ENCODE results near the gene DHX34. TPM values are rescaled to one million over a fixed set of nuclear protein-coding genes. Genes with fewer than 3 reads are reported as not detected.

DHX34 gene
- total and polyA plus RNA-seq, 3 experiments from 2014 or later = 7.7 to 24.5 (median 23.2) TPM

DNA sequence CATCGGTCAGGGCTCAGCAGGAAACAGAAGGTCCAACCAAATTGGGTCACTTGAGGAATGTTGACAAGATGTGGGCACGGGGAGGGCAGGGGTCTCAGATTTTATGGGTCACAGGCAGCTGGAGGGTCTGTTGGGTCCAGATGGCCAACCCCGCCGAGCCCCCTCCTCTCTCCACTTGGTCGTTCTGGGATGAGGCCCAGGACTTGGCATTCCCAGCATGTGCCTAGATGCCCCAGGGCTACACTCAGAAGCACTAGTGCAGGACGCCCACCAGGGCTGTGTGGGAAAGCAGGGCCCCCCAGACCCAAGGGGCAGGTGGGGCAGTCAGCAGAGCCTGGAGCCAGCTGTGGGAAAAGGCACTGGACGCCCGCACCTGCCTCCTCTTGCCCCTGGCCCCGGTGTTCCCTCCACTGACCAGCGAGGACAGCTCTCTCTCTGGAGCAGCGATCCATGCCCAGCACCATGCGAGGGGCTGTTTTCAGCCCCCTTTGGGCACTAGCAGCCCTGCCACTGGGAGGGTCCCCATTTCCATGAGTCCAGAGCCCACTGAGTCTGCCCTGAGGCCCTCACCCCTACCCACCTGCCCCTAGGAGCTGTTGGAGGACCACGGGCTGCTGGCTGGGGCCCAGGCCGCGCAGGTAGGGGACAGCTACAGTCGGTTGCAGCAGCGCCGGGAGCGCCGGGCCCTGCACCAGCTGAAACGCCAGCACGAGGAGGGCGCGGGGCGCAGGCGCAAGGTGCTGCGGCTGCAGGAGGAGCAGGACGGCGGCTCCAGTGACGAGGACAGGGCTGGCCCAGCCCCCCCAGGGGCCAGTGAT lies 26.0 kb downstream of the DHX34 start:
- no peak overlapping the region for H3K27ac Mint-ChIP-seq
- no peaks in the 10 kb centered on the region for H3K27me3 Mint-ChIP-seq
- DNase-seq = no peak
- H3K9me3 ChIP-seq (ENCODE audit: low read length) = no peaks in the 10 kb centered on the region
- no peaks in the 10 kb centered on the region for H3K9me3 Mint-ChIP-seq
- peaks cover 13% of the 10 kb centered on the region for H3K36me3 ChIP-seq (ENCODE audit: insufficient read depth, low read length)
- no peak overlapping the region for H3K27ac ChIP-seq (ENCODE audit: low read depth, low read length)
- H3K27me3 ChIP-seq (ENCODE audit: insufficient read depth, low read length, poor library complexity, severe bottlenecking) = no peaks in the 10 kb centered on the region
- POLR2A ChIA-PET = no interaction called here
- H3K4me1 ChIP-seq (ENCODE audit: insufficient read depth, low read length) = no peaks in the 10 kb centered on the region
- H3K4me3 Mint-ChIP-seq = no peak overlapping the region
- peaks cover 0 to 3% (median 0%) of the 10 kb centered on the region in 3 donors for H3K4me1 Mint-ChIP-seq
- H3K36me3 Mint-ChIP-seq = peaks cover 0 to 74% (median 2%) of the 10 kb centered on the region in 3 donors
- CTCF ChIA-PET = interaction anchor here (1.7 kb wide), 1 partner anchor 16 kb away, joined by 8 read pairs; no protein-coding TSS in a partner anchor
- H3K4me3 ChIP-seq (ENCODE audit: low read length) = no peak overlapping the region

DNA sequence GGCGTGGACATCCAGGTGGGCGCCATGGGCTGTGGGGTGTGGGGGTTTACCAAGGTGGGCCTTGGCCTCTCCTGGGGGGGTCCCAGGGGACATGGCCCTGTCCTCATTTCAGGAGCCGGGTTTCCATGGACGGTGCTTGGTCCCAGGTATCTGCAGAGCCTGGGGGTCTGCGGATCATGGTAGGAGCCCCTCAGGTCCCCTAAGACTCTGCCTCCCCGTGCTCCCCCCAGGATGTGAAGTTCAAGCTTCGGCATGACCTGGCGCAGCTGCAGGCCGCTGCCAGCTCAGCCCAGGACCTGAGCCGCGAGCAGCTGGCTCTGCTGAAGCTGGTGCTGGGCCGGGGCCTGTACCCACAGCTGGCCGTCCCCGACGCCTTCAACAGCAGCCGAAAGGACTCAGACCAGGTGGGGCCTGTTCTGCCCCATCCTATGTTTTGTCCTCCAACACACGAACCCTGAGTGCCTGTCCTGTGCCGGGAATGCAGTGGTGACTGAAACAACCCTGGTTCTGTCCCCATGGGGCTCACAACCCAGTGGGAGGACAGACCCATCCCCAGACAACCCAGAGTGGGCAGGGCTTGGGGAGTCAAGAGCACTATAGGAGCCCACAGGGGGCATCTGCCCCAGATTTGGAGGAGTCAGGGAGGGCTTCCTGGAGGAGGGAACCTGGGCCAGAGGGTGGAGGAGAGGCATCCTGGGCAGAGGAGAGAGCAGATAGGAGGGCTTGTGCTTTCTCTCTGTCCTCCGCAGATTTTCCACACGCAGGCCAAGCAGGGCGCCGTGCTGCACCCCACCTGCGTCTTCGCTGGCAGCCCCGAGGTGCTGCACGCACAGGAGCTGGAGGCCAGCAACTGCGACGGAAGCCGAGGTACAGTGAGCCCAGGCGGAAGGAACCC lies 26.8 kb downstream of the DHX34 start:
- no peak overlapping the region for H3K27ac Mint-ChIP-seq
- Histone ChIP-seq H3K36me3 (ENCODE audit: insufficient read depth, low read length) (peaks cover 21% of the 10 kb centered on the region), H3K9me3 (ENCODE audit: low read length) (no peaks in the 10 kb centered on the region), H3K27ac (ENCODE audit: low read depth, low read length) (no peak overlapping the region), H3K4me1 (ENCODE audit: insufficient read depth, low read length) (peaks cover 3% of the 10 kb centered on the region), H3K27me3 (ENCODE audit: insufficient read depth, low read length, poor library complexity, severe bottlenecking) (no peaks in the 10 kb centered on the region), H3K4me3 (ENCODE audit: low read length) (no peak overlapping the region)
- H3K36me3 Mint-ChIP-seq = peaks cover 0 to 78% (median 4%) of the 10 kb centered on the region in 3 donors
- H3K4me1 Mint-ChIP-seq = peaks cover 0 to 9% (median 3%) of the 10 kb centered on the region in 3 donors
- CTCF ChIA-PET = no interaction called here
- POLR2A ChIA-PET = no interaction called here
- H3K4me3 Mint-ChIP-seq = no peak overlapping the region
- no peaks in the 10 kb centered on the region for H3K27me3 Mint-ChIP-seq
- no peak for DNase-seq
- no peaks in the 10 kb centered on the region for H3K9me3 Mint-ChIP-seq

DNA sequence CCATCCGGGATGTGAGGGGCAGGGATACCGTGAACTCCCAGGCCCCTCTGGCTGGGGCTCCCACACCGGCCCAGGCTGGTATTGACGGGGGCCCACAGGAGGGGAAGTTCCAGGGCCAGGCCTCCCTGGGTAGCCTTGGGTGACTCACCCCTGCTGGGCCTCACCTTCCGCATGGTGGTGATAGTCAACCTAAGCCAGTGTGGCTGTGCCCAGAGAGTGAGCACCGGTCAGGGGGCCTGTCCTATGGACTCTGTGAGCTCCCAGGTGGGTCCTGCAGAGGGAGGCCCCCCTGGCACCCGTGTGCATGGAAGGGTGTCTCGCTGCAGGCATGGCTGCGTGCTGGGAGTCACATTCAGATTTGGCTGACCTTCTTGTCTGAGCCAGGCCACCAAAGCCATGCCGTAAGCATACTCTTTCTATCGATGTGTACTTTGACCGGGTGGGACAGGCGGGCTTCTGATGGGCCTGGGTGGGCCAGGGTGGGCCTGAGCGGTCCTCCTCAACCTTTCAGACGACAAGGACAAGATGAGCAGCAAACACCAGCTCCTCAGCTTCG lies 27.6 kb downstream of the DHX34 start:
- Mint-ChIP-seq H3K4me3 (peak overlapping the region in 1 of 7 donors; percentile 32), H3K27ac (peak overlapping the region in 1 of 8 donors; percentile 75), H3K27me3 (no peaks in the 10 kb centered on the region), H3K9me3 (no peaks in the 10 kb centered on the region), H3K4me1 (peaks cover 6 to 17% (median 8%) of the 10 kb centered on the region in 3 donors), H3K36me3 (peaks cover 3 to 80% (median 8%) of the 10 kb centered on the region in 3 donors)
- DNase-seq = no peak
- Histone ChIP-seq H3K9me3 (ENCODE audit: low read length) (no peaks in the 10 kb centered on the region), H3K27ac (ENCODE audit: low read depth, low read length) (no peak overlapping the region), H3K36me3 (ENCODE audit: insufficient read depth, low read length) (peaks cover 25% of the 10 kb centered on the region), H3K27me3 (ENCODE audit: insufficient read depth, low read length, poor library complexity, severe bottlenecking) (no peaks in the 10 kb centered on the region), H3K4me3 (ENCODE audit: low read length) (no peak overlapping the region), H3K4me1 (ENCODE audit: insufficient read depth, low read length) (peaks cover 10% of the 10 kb centered on the region)
- ChIA-PET CTCF (no interaction called here), POLR2A (no interaction called here)

DNA sequence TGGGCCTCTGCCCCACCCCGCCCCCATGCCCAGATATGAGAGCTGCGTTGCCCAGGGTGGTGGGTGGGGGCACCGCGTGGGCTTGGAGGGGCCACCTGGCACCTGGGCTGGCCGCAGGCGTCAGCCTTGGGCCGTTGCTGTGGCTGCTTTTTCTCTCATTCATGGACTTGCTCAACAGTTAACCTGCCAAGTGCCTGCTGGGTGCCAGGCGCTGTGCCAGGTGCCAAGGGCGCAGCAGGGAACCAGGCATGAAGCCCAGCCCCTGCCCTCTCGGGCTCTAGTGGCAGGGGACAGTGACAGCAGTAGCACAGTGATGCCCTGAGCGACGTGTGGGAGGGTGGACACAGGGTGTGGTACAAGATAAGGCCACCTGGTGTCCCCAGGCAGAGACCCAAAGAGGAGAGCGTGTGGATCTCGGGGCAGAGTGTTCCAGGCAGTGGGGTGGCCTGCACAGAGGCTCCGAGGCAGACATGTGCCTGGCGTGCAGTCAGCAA lies 28.1 kb downstream of the DHX34 start:
- Mint-ChIP-seq H3K27ac (peak overlapping the region in 2 of 8 donors; percentile 79 to 93), H3K4me3 (no peak overlapping the region), H3K4me1 (peaks cover 11 to 22% (median 14%) of the 10 kb centered on the region in 3 donors), H3K9me3 (no peaks in the 10 kb centered on the region), H3K36me3 (peaks cover 3 to 79% (median 10%) of the 10 kb centered on the region in 3 donors), H3K27me3 (no peaks in the 10 kb centered on the region)
- CTCF ChIA-PET = interaction anchor here (1.6 kb wide), 1 partner anchor 28 kb away, joined by 6 read pairs; the partner anchor contains the start of gene DHX34
- Histone ChIP-seq H3K4me3 (ENCODE audit: low read length) (no peak overlapping the region), H3K36me3 (ENCODE audit: insufficient read depth, low read length) (peaks cover 21% of the 10 kb centered on the region), H3K9me3 (ENCODE audit: low read length) (no peaks in the 10 kb centered on the region), H3K27me3 (ENCODE audit: insufficient read depth, low read length, poor library complexity, severe bottlenecking) (no peaks in the 10 kb centered on the region), H3K4me1 (ENCODE audit: insufficient read depth, low read length) (peaks cover 16% of the 10 kb centered on the region), H3K27ac (ENCODE audit: low read depth, low read length) (no peak overlapping the region)
- DNase-seq = no peak
- POLR2A ChIA-PET = no interaction called here

DNA sequence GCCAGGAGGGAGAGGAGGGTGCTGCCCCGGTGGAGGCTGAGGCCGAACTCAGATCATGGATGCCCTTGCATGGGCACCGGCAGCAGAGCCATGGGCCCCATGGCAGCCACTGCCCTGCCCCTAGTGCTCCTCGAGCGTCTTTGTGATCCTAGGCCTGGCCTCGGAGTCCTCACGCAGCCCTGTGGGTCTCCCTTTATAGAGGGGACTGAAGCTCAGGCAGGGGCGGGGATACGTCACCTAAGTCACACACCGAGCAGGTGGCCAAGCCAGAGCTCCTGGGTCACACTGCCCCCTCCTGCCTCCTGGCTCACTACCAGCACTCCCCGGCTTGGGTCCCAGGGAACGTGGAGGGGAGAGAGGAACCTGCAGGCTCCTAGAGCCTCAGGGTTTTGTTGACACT lies 28.7 kb downstream of the DHX34 start:
- Mint-ChIP-seq H3K27ac (peak overlapping the region in 2 of 8 donors; percentile 29 to 79), H3K36me3 (peaks cover 3 to 79% (median 10%) of the 10 kb centered on the region in 3 donors), H3K4me1 (peaks cover 14 to 25% (median 17%) of the 10 kb centered on the region in 3 donors), H3K27me3 (no peaks in the 10 kb centered on the region), H3K4me3 (no peak overlapping the region), H3K9me3 (no peaks in the 10 kb centered on the region)
- peaks cover 18% of the 10 kb centered on the region for H3K36me3 ChIP-seq (ENCODE audit: insufficient read depth, low read length)
- DNase-seq = no peak
- H3K27me3 ChIP-seq (ENCODE audit: insufficient read depth, low read length, poor library complexity, severe bottlenecking) = no peaks in the 10 kb centered on the region
- H3K27ac ChIP-seq (ENCODE audit: low read depth, low read length) = no peak overlapping the region
- CTCF ChIA-PET = interaction anchor here (1.6 kb wide), 1 partner anchor 29 kb away, joined by 6 read pairs; the partner anchor contains the start of gene DHX34
- no peak overlapping the region for H3K4me3 ChIP-seq (ENCODE audit: low read length)
- no peaks in the 10 kb centered on the region for H3K9me3 ChIP-seq (ENCODE audit: low read length)
- POLR2A ChIA-PET = no interaction called here
- H3K4me1 ChIP-seq (ENCODE audit: insufficient read depth, low read length) = peaks cover 17% of the 10 kb centered on the region

DNA sequence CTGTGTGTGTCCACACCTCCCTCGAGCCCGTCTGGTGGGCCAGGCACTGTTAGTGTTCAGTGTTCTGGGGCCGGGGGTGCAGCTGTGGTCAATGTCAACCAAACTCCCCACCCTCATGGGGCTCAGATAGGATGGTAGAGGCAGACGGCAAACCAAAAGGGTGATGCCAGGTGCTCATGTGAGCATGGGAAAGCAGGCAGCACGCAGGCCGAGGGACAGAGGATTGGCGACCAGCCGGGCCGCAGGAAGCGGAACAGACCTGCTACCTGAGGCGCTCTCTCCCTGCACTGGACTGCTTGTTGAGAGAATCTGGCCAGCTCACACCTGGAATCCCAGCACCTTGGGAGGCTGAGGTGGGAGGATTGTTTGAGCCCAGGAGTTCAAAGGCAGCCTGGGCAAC lies 29.1 kb downstream of the DHX34 start:
- H3K4me3 ChIP-seq (ENCODE audit: low read length) = no peak overlapping the region
- H3K9me3 ChIP-seq (ENCODE audit: low read length) = no peaks in the 10 kb centered on the region
- Mint-ChIP-seq H3K4me1 (peaks cover 17 to 28% (median 19%) of the 10 kb centered on the region in 3 donors), H3K27me3 (peaks cover 0 to 2% of the 10 kb centered on the region in 2 donors), H3K4me3 (no peak overlapping the region), H3K9me3 (no peaks in the 10 kb centered on the region), H3K36me3 (peaks cover 3 to 75% (median 10%) of the 10 kb centered on the region in 3 donors), H3K27ac (peak overlapping the region in 1 of 8 donors; percentile 38)
- peaks cover 18% of the 10 kb centered on the region for H3K36me3 ChIP-seq (ENCODE audit: insufficient read depth, low read length)
- no peak overlapping the region for H3K27ac ChIP-seq (ENCODE audit: low read depth, low read length)
- H3K27me3 ChIP-seq (ENCODE audit: insufficient read depth, low read length, poor library complexity, severe bottlenecking) = no peaks in the 10 kb centered on the region
- POLR2A ChIA-PET = no interaction called here
- no peak for DNase-seq
- H3K4me1 ChIP-seq (ENCODE audit: insufficient read depth, low read length) = peaks cover 17% of the 10 kb centered on the region
- CTCF ChIA-PET = interaction anchor here (1.6 kb wide), 1 partner anchor 29 kb away, joined by 6 read pairs; the partner anchor contains the start of gene DHX34

DNA sequence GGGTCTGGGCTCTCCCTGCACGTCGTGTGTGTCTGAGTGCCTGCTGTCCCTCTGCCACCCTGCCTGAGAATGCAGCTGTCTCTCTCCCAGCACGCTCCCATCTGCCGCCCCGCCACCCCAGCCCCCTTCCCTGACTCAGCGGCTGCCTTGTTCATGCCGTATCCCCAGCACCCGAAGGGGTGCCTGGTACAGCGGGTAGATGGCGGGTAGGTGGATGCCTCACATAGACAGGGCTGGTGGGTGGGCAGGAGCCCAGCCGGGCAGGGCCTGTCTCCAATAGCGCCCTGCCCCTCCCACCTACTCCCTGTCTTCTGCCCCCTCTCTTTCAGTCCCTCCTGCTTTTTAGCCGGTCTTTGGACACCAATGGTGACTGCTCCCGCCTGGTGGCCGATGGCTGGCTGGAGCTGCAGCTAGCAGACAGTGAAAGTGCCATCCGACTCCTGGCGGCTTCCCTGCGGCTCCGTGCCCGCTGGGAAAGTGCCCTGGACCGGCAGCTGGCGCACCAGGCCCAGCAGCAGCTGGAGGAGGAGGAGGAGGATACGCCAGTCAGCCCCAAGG lies 30.3 kb downstream of the DHX34 start:
- Mint-ChIP-seq H3K36me3 (peaks cover 3 to 65% (median 10%) of the 10 kb centered on the region in 3 donors), H3K4me1 (peaks cover 21 to 32% (median 23%) of the 10 kb centered on the region in 3 donors), H3K27ac (no peak overlapping the region), H3K27me3 (peaks cover 0 to 2% of the 10 kb centered on the region in 2 donors), H3K9me3 (no peaks in the 10 kb centered on the region), H3K4me3 (no peak overlapping the region)
- no peaks in the 10 kb centered on the region for H3K27me3 ChIP-seq (ENCODE audit: insufficient read depth, low read length, poor library complexity, severe bottlenecking)
- peaks cover 15% of the 10 kb centered on the region for H3K36me3 ChIP-seq (ENCODE audit: insufficient read depth, low read length)
- ChIA-PET POLR2A (no interaction called here), CTCF (no interaction called here)
- H3K27ac ChIP-seq (ENCODE audit: low read depth, low read length) = no peak overlapping the region
- no peaks in the 10 kb centered on the region for H3K9me3 ChIP-seq (ENCODE audit: low read length)
- H3K4me3 ChIP-seq (ENCODE audit: low read length) = no peak overlapping the region
- H3K4me1 ChIP-seq (ENCODE audit: insufficient read depth, low read length) = peaks cover 17% of the 10 kb centered on the region
- no peak for DNase-seq

Data from CD8-positive, alpha-beta memory T cell (primary cell).